Loucy (cell line): ENCODE measurements around the gene RMC1.

Experiments used
- H2AFZ ChIP-seq: fragments of 200-600 bp; sonication (generic); 2 replicates; pipeline ENCODE4 v1.6.0; 2016; ENCODE audit warnings: antibody characterized with exemption, mild to moderate bottlenecking, low read length, moderate library complexity
- H3F3A ChIP-seq: fragments of 200-600 bp; 2 replicates; pipeline ENCODE4 v1.6.0; 2016; ENCODE audit warnings: antibody characterized with exemption, low read depth, mild to moderate bottlenecking
- H3K27me3 ChIP-seq: fragments of 200-600 bp; sonication (generic); 2 replicates; pipeline ENCODE4 v1.6.1; 2014; ENCODE audit warnings: low read length, mild to moderate bottlenecking; ENCODE audit not compliant: insufficient read depth, poor library complexity, severe bottlenecking
- H3K36me3 ChIP-seq: fragments of 200-600 bp; sonication (generic); 2 replicates; pipeline ENCODE4 v1.6.1; 2016; ENCODE audit warnings: low read length; ENCODE audit not compliant: insufficient read depth
- H3K4me1 ChIP-seq: fragments of 200-600 bp; sonication (generic); 2 replicates; pipeline ENCODE4 v1.5.1; 2014; ENCODE audit warnings: low read length, mild to moderate bottlenecking; ENCODE audit not compliant: insufficient read depth, poor library complexity, severe bottlenecking
- H3K4me2 ChIP-seq: fragments of 200-600 bp; sonication (generic); 2 replicates; pipeline ENCODE4 v1.6.0; 2014; ENCODE audit warnings: antibody characterized with exemption, low read length, low read depth, mild to moderate bottlenecking; ENCODE audit not compliant: poor library complexity, severe bottlenecking
- H3K4me3 ChIP-seq: fragments of 200-600 bp; sonication (generic); 2 replicates; pipeline ENCODE4 v1.5.1; 2014; ENCODE audit warnings: low read length, mild to moderate bottlenecking, mixed read lengths; ENCODE audit not compliant: poor library complexity, severe bottlenecking
- H3K79me2 ChIP-seq: fragments of 200-600 bp; sonication (generic); 2 replicates; pipeline ENCODE4 v1.6.1; 2014; ENCODE audit warnings: low read length; ENCODE audit not compliant: insufficient read depth
- H3K9ac ChIP-seq: fragments of 200-600 bp; sonication (generic); 2 replicates; pipeline ENCODE4 v1.6.0; 2014; ENCODE audit warnings: mild to moderate bottlenecking, low read depth, low read length, moderate library complexity; ENCODE audit not compliant: poor library complexity, severe bottlenecking
- H3K9me2 ChIP-seq: fragments of 200-600 bp; sonication (generic); replicated peaks from 2 replicates; pipeline ENCODE4 v1.6.1; 2016; ENCODE audit warnings: low read depth, low read length, mixed read lengths
- H3K9me3 ChIP-seq: fragments of 200-600 bp; sonication (generic); 2 replicates; pipeline ENCODE4 v1.6.1; 2014; ENCODE audit warnings: mild to moderate bottlenecking, antibody characterized with exemption, low read length, low read depth; ENCODE audit not compliant: insufficient read depth
- H4K20me1 ChIP-seq: fragments of 200-600 bp; sonication (generic); 2 replicates; pipeline ENCODE4 v1.6.0; 2014; ENCODE audit warnings: antibody characterized with exemption, low read length, mild to moderate bottlenecking; ENCODE audit not compliant: insufficient read depth, poor library complexity, severe bottlenecking
- CTCF ChIP-seq: fragments of 200-600 bp; sonication (generic); conservative IDR thresholded peaks from 2 replicates; pipeline ENCODE4 v1.5.1; 2014; ENCODE audit warnings: mild to moderate bottlenecking, antibody characterized with exemption, low read length
- EZH2phosphoT487 ChIP-seq: fragments of 200-600 bp; IDR thresholded peaks from 2 replicates; pipeline ENCODE4 v1.6.1; 2018; ENCODE audit warnings: antibody characterized with exemption, mild to moderate bottlenecking, moderate library complexity, borderline replicate concordance

The RMC1 gene

GRCh38 chr18:23524213-23524707 is 20.9 kb downstream of the RMC1 start:
- no peaks in the 10 kb centered on the region for H3K79me2 ChIP-seq
- H3K9me2 ChIP-seq, result no peaks in the 10 kb centered on the region
- no peaks in the 10 kb centered on the region for H3K4me1 ChIP-seq
- no peak overlapping the region for H3K4me3 ChIP-seq
- no peaks in the 10 kb centered on the region for H3F3A ChIP-seq
- H4K20me1 ChIP-seq, result no peaks in the 10 kb centered on the region
- no peak overlapping the region for H2AFZ ChIP-seq
- TF ChIP-seq CTCF, result no peak
- no peak for TF ChIP-seq EZH2phosphoT487
- H3K36me3 ChIP-seq, result peaks cover 84% of the 10 kb centered on the region
- no peak overlapping the region for H3K9ac ChIP-seq
- H3K4me2 ChIP-seq, result no peak overlapping the region
- no peaks in the 10 kb centered on the region for H3K9me3 ChIP-seq
- no peaks in the 10 kb centered on the region for H3K27me3 ChIP-seq

GRCh38 chr18:23526501-23527063 is 23.3 kb downstream of the RMC1 start:
- Histone ChIP-seq H2AFZ (no peak overlapping the region), H4K20me1 (no peaks in the 10 kb centered on the region), H3K27me3 (no peaks in the 10 kb centered on the region), H3K9me2 (no peaks in the 10 kb centered on the region), H3K79me2 (no peaks in the 10 kb centered on the region), H3K4me1 (no peaks in the 10 kb centered on the region), H3F3A (no peaks in the 10 kb centered on the region), H3K9ac (no peak overlapping the region), H3K4me2 (no peak overlapping the region), H3K36me3 (peaks cover 87% of the 10 kb centered on the region), H3K4me3 (no peak overlapping the region), H3K9me3 (no peaks in the 10 kb centered on the region)
- TF ChIP-seq EZH2phosphoT487 (no peak), CTCF (no peak)

- Histone ChIP-seq H4K20me1 (no peaks in the 10 kb centered on the region), H3K36me3 (peaks cover 89% of the 10 kb centered on the region), H3K4me2 (no peak overlapping the region), H3K4me3 (no peak overlapping the region), H3K4me1 (no peaks in the 10 kb centered on the region), H3K9ac (no peak overlapping the region), H3F3A (no peaks in the 10 kb centered on the region), H3K27me3 (no peaks in the 10 kb centered on the region), H3K9me2 (no peaks in the 10 kb centered on the region), H3K9me3 (no peaks in the 10 kb centered on the region), H2AFZ (no peak overlapping the region), H3K79me2 (no peaks in the 10 kb centered on the region)
- TF ChIP-seq CTCF (no peak), EZH2phosphoT487 (no peak)
Observed at GRCh38 chr18:23528580-23529472, 25.5 kb downstream of the RMC1 start.
